GOT3 (cell line): ENCODE data around the gene CDX1.

ENCODE experiments used
- DNase-seq: peaks from one replicate; lab custom pipeline; 2025; ENCODE audit warnings: mixed read lengths; lab: John Stamatoyannopoulos, UW

CDX1 gene

DNA sequence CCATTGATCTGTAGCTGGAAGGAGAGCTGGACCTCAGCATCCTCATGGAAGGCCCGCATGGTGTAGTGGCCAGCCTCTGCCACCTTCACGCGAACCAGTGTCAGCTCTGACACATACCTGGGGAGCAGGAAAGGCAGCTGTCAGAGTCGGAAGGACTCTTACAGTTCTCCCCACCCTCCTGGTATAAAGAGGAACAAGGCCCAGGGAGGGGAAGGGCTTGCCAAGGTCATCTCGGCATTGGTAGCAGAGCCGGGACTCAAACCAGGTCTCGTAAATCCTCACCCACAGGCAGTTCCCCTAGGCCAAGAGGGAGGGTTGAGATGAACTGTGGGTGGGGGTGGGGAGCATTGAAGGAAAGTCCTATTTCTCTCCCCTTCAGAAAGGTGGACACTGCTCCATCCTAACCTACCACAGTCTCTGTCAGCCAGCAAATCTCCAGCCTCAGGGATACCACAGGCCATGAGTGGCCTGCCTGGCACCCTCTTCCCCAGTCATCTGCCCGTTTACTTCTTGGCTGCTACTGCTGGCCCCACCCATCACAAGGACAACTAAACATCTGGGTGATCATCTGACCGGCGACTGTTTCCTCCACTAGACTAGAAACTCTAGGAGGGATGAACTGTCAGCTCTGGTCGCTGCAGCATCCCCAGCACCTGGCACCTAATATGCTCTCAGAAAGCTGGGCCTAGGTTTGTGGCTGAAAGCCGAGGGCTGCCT lies 34.4 kb upstream of the CDX1 start:
- DNase-seq, result no peak

DNA sequence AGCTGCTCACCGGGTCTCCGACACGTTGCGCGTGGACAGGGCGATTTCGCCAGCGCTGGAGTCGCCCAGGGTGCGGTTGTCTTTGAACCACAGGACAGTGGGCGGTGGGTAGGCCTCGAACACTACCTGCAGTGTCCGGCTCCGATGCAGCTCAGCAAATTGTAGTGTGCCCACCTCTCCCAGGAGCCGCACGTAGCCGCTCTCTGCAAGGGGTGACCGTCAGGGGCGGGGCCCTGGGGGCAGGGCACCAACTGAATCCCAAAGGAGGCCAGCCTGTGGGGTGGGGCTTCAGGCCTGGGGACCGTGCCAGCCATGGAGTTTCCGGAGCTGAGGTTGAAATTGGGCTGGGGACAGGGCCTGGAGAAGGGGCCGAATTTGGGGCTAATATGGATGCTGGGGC lies 33.8 kb upstream of the CDX1 start:
- no peak for DNase-seq

DNA sequence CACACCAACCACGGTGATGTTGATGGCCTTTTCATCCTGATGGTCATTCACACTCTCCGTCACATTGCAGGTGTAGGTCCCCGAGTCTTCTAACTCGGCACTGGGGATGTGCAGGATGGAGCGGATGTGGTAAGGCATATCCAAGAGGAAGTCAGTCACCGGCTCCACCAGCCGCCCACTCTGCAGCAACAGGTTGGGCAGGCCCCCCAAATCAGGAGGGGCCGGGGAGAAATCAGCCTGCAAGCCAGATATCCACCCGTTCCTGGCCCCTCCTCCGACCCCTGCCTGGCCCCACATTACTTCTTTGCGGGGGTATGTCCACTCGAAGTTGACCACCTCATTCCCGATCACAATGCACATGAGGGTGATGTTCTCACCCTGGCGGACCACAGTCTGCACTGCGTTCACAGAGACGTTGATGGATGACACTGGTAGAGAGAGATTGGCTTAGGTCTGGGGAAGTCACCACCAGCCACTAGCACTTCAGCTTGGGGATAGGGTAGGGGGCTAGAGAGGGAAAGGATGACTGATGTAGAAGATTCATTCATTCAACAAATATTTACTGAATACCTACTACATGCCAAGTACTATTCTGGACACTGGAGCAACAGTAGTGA lies 32.9 kb upstream of the CDX1 start:
- DNase-seq, result no peak

DNA sequence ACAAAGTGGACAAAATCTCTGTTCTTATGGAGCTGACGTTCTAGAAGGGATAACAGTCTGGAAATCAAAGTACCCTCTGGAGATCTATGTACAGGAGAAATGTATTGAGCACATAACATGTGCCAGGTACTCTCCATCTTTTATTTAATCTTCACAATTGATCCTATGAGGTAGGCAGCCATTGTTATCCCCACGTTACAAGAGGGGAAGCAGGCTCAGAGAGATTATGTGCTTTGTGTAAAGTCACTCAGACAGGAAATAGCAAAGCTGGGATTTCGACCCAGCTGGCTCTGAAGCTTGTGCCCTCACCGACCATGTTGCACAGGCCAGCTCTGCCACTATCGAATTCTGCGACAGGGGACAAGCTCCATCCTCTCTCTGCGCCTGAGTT lies 32.4 kb upstream of the CDX1 start:
- no peak for DNase-seq

DNA sequence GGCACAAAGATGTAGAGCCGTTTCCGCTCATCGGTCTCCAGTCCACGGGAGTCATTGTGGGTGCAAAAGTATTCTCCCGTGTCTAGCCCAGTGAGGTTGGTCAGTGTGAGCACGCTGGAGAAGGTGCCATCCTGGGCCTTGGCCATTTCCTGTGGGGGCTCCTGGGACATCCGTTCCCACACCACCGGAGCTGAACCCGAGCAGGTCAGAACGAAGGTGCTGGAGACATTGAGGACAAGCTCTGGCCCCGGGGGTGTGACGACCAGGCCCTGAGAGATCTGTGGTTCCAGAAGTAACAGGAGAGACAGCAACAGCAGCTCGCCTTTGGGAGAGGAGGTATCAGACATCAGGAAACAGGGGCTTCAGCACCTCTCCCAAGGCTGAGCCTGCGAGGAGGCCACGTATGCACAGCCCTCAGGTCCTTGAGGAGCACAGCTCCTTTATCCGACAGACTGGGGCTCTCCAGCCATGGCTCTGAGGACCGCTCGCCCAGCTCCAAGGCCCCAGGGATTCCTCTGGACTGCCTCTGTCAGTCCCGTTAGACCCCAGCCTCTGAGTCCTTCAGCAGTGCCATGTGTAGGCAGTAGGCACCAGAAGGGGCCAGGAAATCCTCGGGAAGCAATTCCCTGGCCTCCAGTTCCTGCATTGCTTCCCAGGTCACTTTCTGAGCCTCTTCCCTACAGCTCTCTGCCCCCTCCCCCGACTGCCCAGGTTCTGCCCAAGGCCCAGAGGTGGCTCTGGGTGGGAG lies 30.8 kb upstream of the CDX1 start:
- DNase-seq, result no peak

DNA sequence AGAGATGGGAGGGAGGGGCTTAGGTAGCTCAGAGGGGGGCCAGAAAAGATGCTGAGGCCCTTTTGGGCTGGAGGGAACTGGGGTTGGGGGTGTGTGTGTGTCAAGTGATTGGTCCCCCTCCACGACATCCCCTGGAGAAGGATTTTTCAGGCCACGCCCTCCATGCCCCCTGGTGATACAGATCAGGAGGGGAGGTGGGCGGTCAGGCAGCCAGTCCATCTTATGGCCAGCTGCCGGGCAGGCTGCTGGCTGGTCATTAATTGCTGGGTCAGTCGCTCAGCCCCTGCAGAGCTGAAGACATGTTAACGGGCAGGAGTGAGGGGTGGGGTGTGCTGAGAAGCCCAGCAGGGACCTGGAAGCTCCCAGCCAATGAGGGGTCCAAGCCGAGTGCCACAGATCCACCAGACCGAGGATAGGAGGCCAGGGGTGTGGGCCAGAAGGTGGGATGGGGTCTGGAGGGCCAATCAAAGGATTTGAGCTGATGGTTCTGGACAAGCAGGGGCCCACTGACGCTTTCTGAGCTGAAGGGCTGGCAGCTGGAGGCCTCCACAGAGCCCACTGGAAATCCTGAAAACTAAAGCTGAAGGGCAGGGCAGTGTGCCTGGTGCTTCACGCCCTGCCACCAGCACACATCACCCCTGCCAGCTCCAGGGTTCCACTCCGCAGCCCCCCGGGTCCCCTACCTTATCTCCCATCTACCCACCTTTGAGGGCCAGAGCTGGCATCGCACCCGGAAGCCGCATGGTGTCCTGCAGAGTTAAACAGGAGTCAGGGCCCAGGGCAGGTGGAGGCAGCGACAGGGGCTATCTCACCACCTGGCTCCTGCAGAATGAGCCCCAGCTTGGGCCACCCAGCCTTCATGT lies 30.0 kb upstream of the CDX1 start:
- no peak for DNase-seq

DNA sequence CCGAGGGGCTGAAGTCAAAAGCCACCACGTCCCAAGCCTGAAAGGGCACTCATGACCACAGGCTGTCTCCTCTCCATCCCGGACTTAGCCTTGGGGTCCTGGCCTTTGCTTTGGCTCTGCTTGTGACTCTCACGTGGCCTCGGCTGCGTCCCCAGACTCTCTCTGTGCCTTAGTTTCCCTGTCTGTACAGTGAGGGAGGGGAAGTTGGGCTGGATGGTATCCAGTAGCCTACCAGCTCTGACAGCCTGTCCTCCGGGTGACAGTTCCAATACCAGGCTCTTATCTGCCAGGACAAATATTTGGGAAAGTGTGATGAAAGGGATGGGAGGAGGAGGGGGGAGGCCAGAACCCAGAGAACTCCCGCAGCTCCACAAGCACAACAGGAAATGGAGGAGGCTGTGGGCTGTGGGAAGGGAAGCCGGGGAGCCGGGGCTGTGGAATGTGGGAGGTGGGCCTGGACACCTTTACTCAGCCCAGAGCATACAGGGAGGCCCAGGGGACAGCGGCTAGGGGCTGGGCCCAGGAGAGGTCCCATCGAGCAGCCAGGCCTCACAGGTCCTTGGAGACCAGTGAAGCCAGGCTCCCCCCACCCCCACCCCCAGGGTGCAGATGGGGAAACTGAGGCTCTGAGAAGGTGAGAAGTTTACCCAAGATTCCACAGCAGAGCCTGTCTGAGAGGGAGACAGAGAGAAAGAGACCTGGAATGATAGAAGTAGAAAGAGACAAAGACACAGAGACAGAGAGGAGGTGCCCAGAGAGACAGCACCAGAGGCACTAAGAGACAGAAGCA lies 29.2 kb upstream of the CDX1 start:
- no peak for DNase-seq

DNA sequence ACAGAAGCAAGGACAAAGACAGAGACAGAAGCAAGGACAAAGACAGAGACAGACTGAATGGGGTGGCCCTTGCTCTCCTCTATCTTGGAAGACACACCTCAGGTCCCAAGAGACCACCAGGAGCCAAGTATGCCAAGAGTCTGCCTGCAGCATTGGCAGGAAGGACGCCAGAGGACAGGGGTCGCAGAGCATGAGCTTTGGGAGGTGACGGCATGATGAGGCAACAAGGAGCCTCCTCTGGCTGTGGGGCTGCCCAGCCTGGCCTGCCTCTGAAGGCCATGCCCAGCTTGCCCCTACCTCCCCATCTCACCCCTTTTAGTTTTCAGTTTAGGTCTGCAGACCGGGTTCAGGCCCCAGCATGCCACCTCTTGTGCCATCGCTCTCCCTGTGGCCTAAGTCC lies 28.6 kb upstream of the CDX1 start:
- no peak for DNase-seq

DNA sequence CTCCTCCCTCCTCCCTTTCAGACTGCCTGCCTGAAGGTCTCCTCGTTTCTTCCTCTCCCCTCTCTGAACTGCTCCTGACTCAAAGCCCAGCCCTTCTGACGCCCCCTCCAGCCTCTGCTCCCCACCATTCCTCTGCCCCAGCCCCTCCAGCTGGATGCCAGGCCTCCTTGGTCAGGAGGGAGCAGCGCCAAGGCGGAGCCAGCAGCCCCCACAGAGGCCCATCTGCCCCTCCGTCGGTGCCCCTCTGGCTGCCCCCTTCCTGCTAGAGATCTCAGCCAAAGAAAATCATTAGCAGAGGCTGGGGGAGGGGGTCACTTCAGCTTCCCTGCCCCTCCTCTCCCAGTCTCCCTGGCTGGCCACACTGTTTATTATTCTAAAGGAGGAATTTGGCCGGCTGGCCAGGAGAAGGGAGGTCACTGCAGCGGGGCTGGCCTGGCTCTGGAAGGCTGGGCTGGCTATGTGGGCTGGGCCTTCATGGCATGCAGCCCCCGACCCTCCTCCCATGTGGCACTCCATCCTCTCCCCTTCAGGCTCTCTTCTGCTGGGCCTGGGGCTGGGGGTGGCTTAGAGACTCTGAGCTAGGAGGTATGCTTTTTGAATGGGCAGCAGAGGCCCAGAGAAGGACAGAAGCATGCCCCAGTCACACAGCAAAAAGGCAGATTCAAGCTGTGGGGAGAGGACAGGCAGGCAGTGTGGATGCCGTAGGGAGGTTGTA lies 27.9 kb upstream of the CDX1 start:
- DNase-seq, result no peak

DNA sequence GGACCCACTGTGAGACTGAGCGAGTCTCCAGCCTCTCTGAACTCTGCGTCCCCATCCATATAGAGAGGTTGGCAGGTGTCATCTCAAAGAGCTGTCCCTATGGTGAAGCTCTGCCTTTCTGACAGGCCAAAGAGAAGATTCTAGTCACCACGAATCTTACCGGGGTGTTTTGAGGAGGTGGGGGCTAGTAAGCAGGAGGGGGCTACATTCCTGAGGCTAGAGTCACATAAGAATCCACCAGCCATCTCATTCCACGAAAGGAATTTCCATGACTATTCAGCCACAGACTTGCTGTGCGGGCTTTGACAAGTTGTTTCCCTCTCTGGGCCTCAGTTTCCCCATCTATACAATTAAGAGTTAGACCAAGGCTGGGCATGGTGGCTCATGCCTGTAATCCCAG lies 27.2 kb upstream of the CDX1 start:
- DNase-seq, result no peak

DNA sequence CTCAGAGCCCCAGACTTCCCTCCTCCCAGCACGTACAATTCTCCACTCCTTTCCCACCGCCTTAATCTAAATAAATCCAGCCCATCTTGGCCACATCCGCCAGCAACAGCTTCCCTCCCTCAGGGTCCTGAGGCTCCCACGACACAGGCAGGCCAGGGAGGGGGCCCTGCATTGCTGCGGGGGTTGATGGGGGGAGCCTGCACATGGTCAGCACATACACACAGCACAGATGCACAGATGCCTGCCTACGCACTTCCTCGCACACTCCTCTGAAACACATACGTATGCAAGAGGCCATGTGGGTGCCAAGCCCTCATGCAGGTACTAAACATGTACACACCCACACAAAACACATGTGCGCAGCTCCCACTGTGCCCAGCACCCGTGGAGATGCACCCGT lies 25.7 kb upstream of the CDX1 start:
- no peak for DNase-seq

DNA sequence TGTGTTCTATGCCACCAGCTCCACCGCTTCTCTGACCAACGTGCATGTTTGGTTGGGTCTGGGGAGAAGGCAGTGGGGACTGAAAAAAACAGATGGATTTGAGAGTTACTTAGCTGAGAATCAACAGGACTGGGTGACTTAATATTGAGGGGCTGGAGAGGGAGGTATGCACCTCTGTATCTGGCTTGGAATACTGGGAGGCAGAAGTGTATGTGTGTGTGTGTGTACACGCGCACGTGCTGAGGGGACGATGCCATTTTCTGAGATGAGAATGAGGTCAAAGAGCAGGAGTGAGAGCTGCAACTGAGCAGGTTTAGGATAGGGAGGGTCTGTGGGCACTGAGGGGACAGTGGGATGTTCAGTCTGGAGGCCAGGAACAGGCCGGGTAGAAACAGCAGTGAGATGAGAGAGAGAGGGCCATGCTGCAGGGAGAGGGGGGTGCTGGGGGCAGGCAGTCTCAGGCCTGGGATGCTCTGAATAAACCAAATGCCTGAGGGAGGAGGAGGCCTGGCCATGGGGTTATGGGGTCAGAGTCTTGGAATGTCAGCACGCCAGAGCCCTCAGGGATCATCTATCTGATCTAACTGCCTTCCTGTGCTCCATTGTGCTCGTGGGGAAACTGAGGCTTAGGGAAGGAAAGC lies 24.9 kb upstream of the CDX1 start:
- no peak for DNase-seq

DNA sequence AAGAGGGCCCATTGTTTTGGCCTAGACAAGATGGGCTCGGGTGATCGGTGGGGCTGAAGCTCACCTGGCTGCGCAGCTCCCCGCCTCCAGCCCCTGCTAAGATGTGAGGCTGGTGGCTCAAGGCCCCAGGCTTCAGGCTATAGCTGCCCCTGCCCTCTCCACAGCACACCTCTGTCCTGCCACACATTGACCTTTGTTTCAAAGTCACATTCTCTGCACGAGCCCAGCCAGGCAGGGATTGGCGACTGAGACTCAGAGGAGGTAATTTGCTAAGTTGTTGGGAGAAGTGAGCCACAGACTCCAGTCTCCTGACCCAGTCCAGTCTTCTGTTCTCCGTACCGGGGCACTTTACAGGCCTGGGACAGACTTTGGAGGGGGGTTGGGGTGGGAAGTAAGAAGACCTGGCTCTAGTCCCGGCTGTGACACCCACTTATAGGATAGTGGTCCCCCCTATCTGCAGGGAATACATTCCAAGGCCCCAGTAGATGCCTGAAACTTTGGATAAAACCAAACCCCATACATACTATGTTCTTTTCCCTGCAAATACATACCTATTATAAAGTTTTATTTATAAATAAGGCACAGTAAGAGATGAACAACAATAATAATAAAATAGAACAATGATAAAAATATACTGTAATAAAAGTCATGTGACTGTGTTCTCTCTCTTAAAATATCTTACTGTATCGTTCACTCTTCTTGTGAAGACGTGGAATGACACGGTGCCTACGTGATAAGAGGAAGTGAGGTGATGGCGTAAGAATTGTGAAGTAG lies 24.2 kb upstream of the CDX1 start:
- DNase-seq, result no peak

DNA sequence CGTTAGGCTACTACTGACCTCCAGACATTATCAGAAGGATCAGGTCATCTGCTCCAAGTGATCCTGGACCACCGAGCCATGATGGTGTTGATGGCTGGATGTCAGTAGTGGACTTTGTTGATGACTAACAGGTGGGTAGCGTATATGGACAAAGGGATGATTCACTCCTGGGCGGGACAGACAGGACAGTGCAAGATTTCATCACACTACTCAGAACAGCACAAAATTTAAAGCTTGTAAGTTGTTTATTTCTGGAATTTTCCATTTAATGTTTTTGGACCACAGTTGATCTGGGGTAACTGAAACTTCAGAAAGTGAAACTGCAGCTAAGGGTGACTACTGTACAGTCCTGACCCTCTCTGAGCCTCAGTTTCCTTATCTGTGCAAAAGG lies 23.6 kb upstream of the CDX1 start:
- DNase-seq, result peak; percentile 35

DNA sequence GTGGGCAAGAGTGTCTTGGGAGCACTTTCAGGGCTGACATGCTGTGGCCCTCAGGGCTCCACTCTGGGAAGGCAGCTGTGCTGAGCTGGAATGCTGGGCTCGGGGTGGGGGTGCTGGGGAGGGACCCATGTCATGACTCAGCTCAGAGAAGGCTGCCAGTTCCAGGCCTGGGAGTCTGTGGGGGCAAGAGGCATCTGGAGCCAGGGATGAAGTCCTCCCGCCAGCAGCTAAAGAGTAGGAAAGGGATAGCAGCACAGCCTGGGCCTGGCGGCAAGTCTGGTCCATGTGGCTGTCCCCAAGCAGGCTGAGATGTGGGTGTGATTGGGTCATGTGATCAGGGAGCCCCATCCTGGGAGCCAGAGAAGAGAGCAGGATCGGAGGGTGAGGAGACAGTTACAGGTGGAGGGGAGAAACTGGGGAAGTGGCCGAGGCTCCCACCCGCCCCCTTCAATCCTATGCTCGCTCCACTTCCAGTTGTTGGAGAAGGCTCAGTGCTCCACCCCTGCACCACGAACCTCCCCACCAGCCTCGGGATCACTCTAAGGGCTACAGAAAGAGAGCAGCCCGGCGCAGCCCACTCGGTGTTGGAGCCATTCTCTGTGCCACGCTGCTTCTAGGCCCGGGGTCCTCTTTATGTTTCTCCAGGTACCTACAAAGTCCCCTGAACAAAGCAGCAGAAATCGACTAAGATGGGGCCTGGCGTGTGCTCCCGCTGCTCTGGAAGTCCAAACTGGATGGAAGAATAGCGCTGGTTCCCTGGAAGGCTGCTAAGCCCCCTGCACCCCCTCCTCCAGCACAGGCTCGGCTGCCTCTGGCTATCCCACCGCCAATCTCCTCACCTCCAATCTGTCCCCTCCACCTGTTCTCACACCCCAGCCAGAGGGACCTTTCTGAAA lies 23.0 kb upstream of the CDX1 start:
- peak; percentile 41 for DNase-seq

DNA sequence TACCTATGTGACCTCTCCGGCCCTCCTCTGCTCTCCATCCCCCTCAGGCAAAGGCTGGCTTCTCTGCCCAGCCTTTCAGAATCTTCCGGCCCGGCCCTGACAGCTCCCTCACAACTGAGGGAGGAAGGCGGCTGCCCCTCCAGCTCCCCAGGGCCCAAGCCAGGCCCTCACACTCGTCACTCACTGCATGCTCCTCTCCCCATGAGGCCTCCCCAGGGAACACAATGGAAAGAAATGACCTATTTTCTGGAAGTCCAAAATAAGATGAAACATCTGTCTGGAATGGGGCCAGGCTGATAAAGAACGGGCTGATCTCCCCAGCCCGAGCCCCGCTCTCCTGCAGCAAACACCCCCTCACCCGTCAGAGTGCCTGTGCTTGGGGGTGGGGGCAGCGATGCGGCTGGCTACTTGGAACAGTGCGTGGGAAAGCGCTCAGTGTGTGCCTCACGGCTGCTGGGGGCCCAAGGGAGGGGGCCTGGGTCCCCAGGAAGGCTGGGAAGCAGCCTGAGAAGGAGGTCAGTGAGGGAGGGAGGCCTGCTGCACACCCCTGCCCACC lies 22.3 kb upstream of the CDX1 start:
- DNase-seq, result no peak

DNA sequence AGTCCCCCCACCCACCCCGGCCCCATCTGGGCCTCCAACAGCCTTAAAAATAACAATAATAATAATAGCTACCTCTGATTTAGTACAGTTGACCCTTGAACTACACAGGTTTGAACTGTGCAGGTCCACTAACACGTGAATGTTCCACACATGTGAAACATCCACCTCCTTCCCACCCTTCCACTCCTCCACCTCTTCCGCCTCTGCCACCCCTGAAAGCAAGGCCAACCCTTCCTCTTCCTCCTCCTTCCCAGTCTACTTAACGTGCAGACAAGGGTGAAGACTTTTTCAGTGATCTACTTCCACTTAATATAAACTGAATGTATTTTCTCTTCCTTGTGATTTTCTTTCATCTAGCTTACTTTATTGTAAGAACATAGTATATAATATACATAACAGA lies 21.7 kb upstream of the CDX1 start:
- no peak for DNase-seq

DNA sequence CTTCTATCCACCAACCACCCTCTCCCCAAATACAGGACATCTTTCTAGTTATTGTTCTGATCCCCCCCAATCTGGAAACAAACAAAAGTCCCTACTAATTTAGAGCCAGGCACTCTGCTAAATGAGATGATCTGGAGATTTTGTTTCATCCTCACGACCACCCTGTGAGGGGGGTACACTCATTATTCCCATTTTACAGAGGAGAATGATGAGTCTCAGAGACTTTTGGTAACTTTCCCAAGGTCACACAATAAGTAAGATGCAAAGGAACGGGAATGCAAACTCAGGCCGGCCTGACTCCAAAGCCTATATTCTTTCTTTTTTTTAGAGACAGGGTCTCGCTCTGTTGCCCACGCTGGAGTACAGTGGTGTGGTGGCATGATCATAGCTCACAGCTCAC lies 20.3 kb upstream of the CDX1 start:
- DNase-seq, result no peak
